SU-DHL-6 (cell line): Measurements from ENCODE around the gene PCDHGB3.

Experiments used
- H2AFZ ChIP-seq: fragments of 200-600 bp; sonication (generic); 2 replicates; pipeline ENCODE4 v1.6.1; 2014; ENCODE audit warnings: low read depth, mild to moderate bottlenecking, moderate library complexity, mixed read lengths, antibody characterized with exemption, low read length; ENCODE audit not compliant: severe bottlenecking
- H3F3A ChIP-seq: fragments of 200-600 bp; shearing (Covaris generic); 2 replicates; pipeline ENCODE4 v1.6.0; 2016; ENCODE audit warnings: antibody characterized with exemption, mild to moderate bottlenecking; ENCODE audit not compliant: insufficient read depth
- H3K27ac ChIP-seq: fragments of 200-600 bp; sonication (generic); 2 replicates; pipeline ENCODE4 v1.5.1; 2016; ENCODE audit warnings: low read depth, mild to moderate bottlenecking, low read length, moderate library complexity, mixed read lengths
- H3K27me3 ChIP-seq: fragments of 200-600 bp; sonication (generic), shearing (Covaris generic); 2 replicates; pipeline ENCODE4 v1.6.0; 2014; ENCODE audit warnings: mild to moderate bottlenecking, low read length
- H3K36me3 ChIP-seq: fragments of 200-600 bp; sonication (generic); 2 replicates; pipeline ENCODE4 v1.6.1; 2014; ENCODE audit warnings: mild to moderate bottlenecking, low read length, mixed read lengths
- H3K4me2 ChIP-seq: fragments of 300-600, 200-600 bp; shearing (Covaris generic), sonication (generic); 2 replicates; pipeline ENCODE4 v1.6.0; 2014; ENCODE audit warnings: low read length, low read depth, mild to moderate bottlenecking; ENCODE audit not compliant: poor library complexity, severe bottlenecking
- H3K4me3 ChIP-seq: fragments of 200-600 bp; sonication (generic); 2 replicates; pipeline ENCODE4 v1.5.1; 2014; ENCODE audit warnings: antibody characterized with exemption, low read length, mild to moderate bottlenecking, mixed read lengths; ENCODE audit not compliant: insufficient read depth, poor library complexity, severe bottlenecking
- H3K79me2 ChIP-seq: fragments of 200-600 bp; sonication (generic); 2 replicates; pipeline ENCODE4 v1.6.1; 2014; ENCODE audit warnings: mild to moderate bottlenecking, low read length, moderate library complexity; ENCODE audit not compliant: insufficient read depth
- H3K9ac ChIP-seq: fragments of 200-600 bp; sonication (generic); 2 replicates; pipeline ENCODE4 v1.7.0; 2014; ENCODE audit warnings: mild to moderate bottlenecking, low read length
- H3K9me2 ChIP-seq: fragments of 200-600 bp; sonication (generic); replicated peaks from 2 replicates; pipeline ENCODE4 v1.6.1; 2014; ENCODE audit warnings: low read length; ENCODE audit not compliant: insufficient read depth
- H3K9me3 ChIP-seq: fragments of 200-600 bp; sonication (generic); 2 replicates; pipeline ENCODE4 v1.6.1; 2014; ENCODE audit warnings: low read length, mixed read lengths; ENCODE audit not compliant: insufficient read depth
- H4K20me1 ChIP-seq: fragments of 200-600 bp; sonication (generic); 2 replicates; pipeline ENCODE4 v1.6.1; 2014; ENCODE audit warnings: low read depth, mild to moderate bottlenecking, antibody characterized with exemption, low read length, moderate library complexity, mixed read lengths
- CTCF ChIP-seq: fragments of 200-600 bp; sonication (generic); IDR thresholded peaks from one replicate; pipeline ENCODE4 v1.5.1; 2017; ENCODE audit warnings: antibody characterized with exemption, mild to moderate bottlenecking, low read length, moderate library complexity; ENCODE audit not compliant: insufficient read depth, poor library complexity, severe bottlenecking
- EZH2phosphoT487 ChIP-seq: fragments of 200-600 bp; sonication (generic), shearing (Covaris generic); conservative IDR thresholded peaks from 2 replicates; pipeline ENCODE4 v1.6.1; 2018; ENCODE audit warnings: mild to moderate bottlenecking, antibody characterized with exemption, low read length, moderate library complexity, mixed read lengths

The PCDHGB3 gene

GRCh38 chr5:141369994-141370848, at the start of gene PCDHGB3:
Gene PCDHGB3 (plus strand): TSS chr5:141370242. CDS start chr5:141370395, 153 bp downstream.
- Histone ChIP-seq H3K4me2 (peak within 1 kb of the TSS; percentile 91), H3K36me3 (peaks cover 18% of the 10 kb centered on the region), H4K20me1 (no peaks in the 10 kb centered on the region), H3F3A (0 out of 2 replicates have a peak, but pooled peaks cover 3% of the 10 kb centered on the region), H3K27ac (peak within 1 kb of the TSS; percentile 24; the same call in 1 of the 2 replicates), H3K27me3 (no peaks in the 10 kb centered on the region), H2AFZ (peak within 1 kb of the TSS; percentile 81), H3K4me3 (peak within 1 kb of the TSS; percentile 57), H3K79me2 (no peaks in the 10 kb centered on the region; the same call in 1 of the 2 replicates), H3K9me2 (no peaks in the 10 kb centered on the region), H3K9ac (peak within 1 kb of the TSS; percentile 48), H3K9me3 (peaks cover 48% of the 10 kb centered on the region; the same call in 1 of the 2 replicates)
- TF ChIP-seq CTCF (peak; percentile 74), EZH2phosphoT487 (no peak)

- H3K4me3 ChIP-seq: no peak overlapping the region
Measured at GRCh38 chr5:141322261-141322660, 47.8 kb upstream of the PCDHGB3 start.

GRCh38 chr5:141326088-141326854, 43.8 kb upstream of the PCDHGB3 start:
- H3K9me2 ChIP-seq: no peaks in the 10 kb centered on the region
- no peaks in the 10 kb centered on the region for H3K36me3 ChIP-seq
- H3K79me2 ChIP-seq: no peaks in the 10 kb centered on the region
- H4K20me1 ChIP-seq: no peaks in the 10 kb centered on the region
- H3K9me3 ChIP-seq: no peaks in the 10 kb centered on the region; the same call in 1 of the 2 replicates
- H3K9ac ChIP-seq: peak overlapping the region; percentile 53
- H3K4me3 ChIP-seq: peak overlapping the region; percentile 50
- no peaks in the 10 kb centered on the region for H3K27me3 ChIP-seq
- TF ChIP-seq CTCF (peak; percentile 53), EZH2phosphoT487 (no peak)
- no peak overlapping the region; the same call in 1 of the 2 replicates for H3K27ac ChIP-seq
- peak overlapping the region; percentile 76 for H2AFZ ChIP-seq
- H3F3A ChIP-seq: peaks cover 3% of the 10 kb centered on the region; the same call in 1 of the 2 replicates
- H3K4me2 ChIP-seq: peak overlapping the region; percentile 64

More at GRCh38 chr5:141322261-141322660, 47.8 kb upstream of the PCDHGB3 start:
- Histone ChIP-seq H3K9me2 (no peaks in the 10 kb centered on the region), H3F3A (peaks cover 3% of the 10 kb centered on the region; the same call in 1 of the 2 replicates), H3K27ac (peak overlapping the region; percentile 25; the same call in 1 of the 2 replicates), H3K9me3 (peaks cover 22% of the 10 kb centered on the region), H3K79me2 (peaks cover 31% of the 10 kb centered on the region), H3K9ac (no peak overlapping the region), H3K4me2 (peak overlapping the region; percentile 78), H3K36me3 (peaks cover 24% of the 10 kb centered on the region), H3K27me3 (no peaks in the 10 kb centered on the region), H4K20me1 (0 out of 2 replicates have a peak, but pooled peaks cover 5% of the 10 kb centered on the region), H2AFZ (no peak overlapping the region)
- TF ChIP-seq EZH2phosphoT487 (no peak), CTCF (no peak)
